NCI-H2081 (cell line): Measurements from ENCODE around the gene FOXC1.

Experiments used
- DNase-seq, 2 experiments: peaks; one replicate each; lab custom pipeline; 2025; lab: John Stamatoyannopoulos, UW

FOXC1 gene

GRCh38 chr6:1643830-1644445, 34.2 kb downstream of the FOXC1 start:
- DNase-seq = no peak

- DNase-seq = no peak
Measured at GRCh38 chr6:1644516-1645060, 34.9 kb downstream of the FOXC1 start.

GRCh38 chr6:1645466-1646185, 35.9 kb downstream of the FOXC1 start:
- no peak for DNase-seq

- DNase-seq = no peak
Measured at GRCh38 chr6:1651362-1651761, 41.6 kb downstream of the FOXC1 start.

- no peak for DNase-seq
Measured at GRCh38 chr6:1652842-1653241, 43.1 kb downstream of the FOXC1 start.

GRCh38 chr6:1654054-1654453, 44.3 kb downstream of the FOXC1 start:
- no peak for DNase-seq

GRCh38 chr6:1657116-1657770, 47.5 kb downstream of the FOXC1 start:
- no peak for DNase-seq

- no peak for DNase-seq
Measured at GRCh38 chr6:1657771-1658165, 48.1 kb downstream of the FOXC1 start.

GRCh38 chr6:1658212-1659005, 48.7 kb downstream of the FOXC1 start:
- DNase-seq = no peak

GRCh38 chr6:1659816-1660215, 50.1 kb downstream of the FOXC1 start:
- no peak for DNase-seq

- DNase-seq = no peak
Measured at GRCh38 chr6:1662534-1662933, 52.8 kb downstream of the FOXC1 start.
